Keratinocyte (primary cell): ENCODE results near the gene DNAAF5.

Experiments used
- CTCF ChIP-seq, 3 experiments: IDR thresholded peaks in 1 of 3; conservative IDR thresholded peaks in 1 of 3; optimal IDR thresholded peaks in 1 of 3; 2 replicates in 2 of 3; 3 replicates in 1 of 3; pipeline versions ENCODE3 to v1.5.1; 2011; ENCODE audit warnings: low read length in 3 of 3, mild to moderate bottlenecking in 3 of 3, moderate library complexity in 2 of 3, control low read depth in 1 of 3, inconsistent platforms in 1 of 3; ENCODE audit not compliant: insufficient read depth in 2 of 3; ENCODE audit errors: extremely low read depth in 1 of 3
- EZH2 ChIP-seq: IDR thresholded peaks from one replicate; pipeline ENCODE4 v1.6.1; 2012; ENCODE audit warnings: inconsistent platforms, mild to moderate bottlenecking, low read length, moderate library complexity

GRCh38 chr7:741850-742249, 15.4 kb downstream of the DNAAF5 start:
- TF ChIP-seq CTCF (optimal IDR thresholded peaks at IDR 0.05 in 1 of 3, IDR thresholded peaks at IDR 0.05 in 1 of 3, conservative IDR thresholded peaks at IDR 0.05 in 1 of 3; ENCODE audit: extremely low read depth in 1 of 3, insufficient read depth in 2 of 3, low read length in 3 of 3) (no peak), EZH2 (no peak)
